ENCODE measurements around the gene CTBP2.

Gene CTBP2

GRCh38 chr10:125022671-125023070 lies 137.7 kb downstream of the CTBP2 start:
- TF ChIP-seq CTCF (IDR thresholded peaks at IDR 0.05; ENCODE audit: low read depth, low read length) = no peak
- DNase-seq (ENCODE audit: low read depth in 2 of 2) = no peak
- H3K4me3 ChIP-seq (replicated peaks in 1 of 2; ENCODE audit: low read depth in 2 of 2, low read length in 2 of 2) = no peak overlapping the region

GRCh38 chr10:125021686-125022344 lies 138.5 kb downstream of the CTBP2 start:
- TF ChIP-seq CTCF (IDR thresholded peaks at IDR 0.05; ENCODE audit: low read depth, low read length) = no peak
- DNase-seq (ENCODE audit: low read depth in 2 of 2) = no peak
- no peak overlapping the region for H3K4me3 ChIP-seq (replicated peaks in 1 of 2; ENCODE audit: low read depth in 2 of 2, low read length in 2 of 2)

- no peak for TF ChIP-seq CTCF (IDR thresholded peaks at IDR 0.05; ENCODE audit: low read depth, low read length)
- no peak for DNase-seq (ENCODE audit: low read depth in 2 of 2)
- H3K4me3 ChIP-seq (replicated peaks in 1 of 2; ENCODE audit: low read depth in 2 of 2, low read length in 2 of 2) = no peak overlapping the region
Measured at GRCh38 chr10:125020871-125021270, 139.5 kb downstream of the CTBP2 start.

GRCh38 chr10:125020386-125020785 lies 140.0 kb downstream of the CTBP2 start:
- TF ChIP-seq CTCF (IDR thresholded peaks at IDR 0.05; ENCODE audit: low read depth, low read length) = no peak

GRCh38 chr10:125018576-125019143 lies 141.7 kb downstream of the CTBP2 start:
- no peak for TF ChIP-seq CTCF (IDR thresholded peaks at IDR 0.05; ENCODE audit: low read depth, low read length)
- DNase-seq (ENCODE audit: low read depth in 2 of 2) = no peak
- no peak overlapping the region for H3K4me3 ChIP-seq (replicated peaks in 1 of 2; ENCODE audit: low read depth in 2 of 2, low read length in 2 of 2)

More at GRCh38 chr10:125020386-125020785, 140.0 kb downstream of the CTBP2 start:
- DNase-seq (ENCODE audit: low read depth in 2 of 2) = no peak
- H3K4me3 ChIP-seq (replicated peaks in 1 of 2; ENCODE audit: low read depth in 2 of 2, low read length in 2 of 2) = no peak overlapping the region

GRCh38 chr10:125017547-125018298 lies 142.6 kb downstream of the CTBP2 start:
- no peak overlapping the region for H3K4me3 ChIP-seq (replicated peaks in 1 of 2; ENCODE audit: low read depth in 2 of 2, low read length in 2 of 2)
- DNase-seq (ENCODE audit: low read depth in 2 of 2) = no peak
- no peak for TF ChIP-seq CTCF (IDR thresholded peaks at IDR 0.05; ENCODE audit: low read depth, low read length)
